Measurements from ENCODE around the gene ATG5. TPM values are rescaled to one million over a fixed set of nuclear protein-coding genes. Genes with fewer than 3 reads are reported as not detected.
A peak's percentile ranks its signal among the peaks of the same experiment; 100 is the strongest.

ATG5 gene
- polyA plus RNA-seq, 4 donors = 24.1 to 36.4 (median 33.5) TPM

DNA sequence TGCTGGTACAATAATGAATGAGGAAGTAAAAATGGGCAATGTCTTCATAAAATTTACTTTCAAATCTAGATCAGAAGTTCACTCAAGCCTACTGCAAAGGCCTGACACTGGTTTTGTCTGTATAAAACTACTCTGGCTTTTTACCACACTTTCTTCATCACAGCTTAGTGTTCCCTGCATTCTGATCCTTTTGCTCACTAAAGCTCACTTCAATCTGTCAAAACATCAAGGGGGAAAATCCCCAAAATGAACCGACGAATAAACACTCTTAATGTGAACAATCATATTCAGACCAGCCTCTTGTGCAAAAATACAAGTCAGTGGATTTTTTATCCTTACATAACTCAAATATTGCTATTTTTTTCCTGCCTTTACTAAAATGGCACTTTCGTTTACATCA lies 140.9 kb downstream of the ATG5 start:
- FAIRE-seq (no peak), DNase-seq (no peak)
- Histone ChIP-seq H3K27ac (ENCODE audit: low read depth in 1 of 3, low read length in 2 of 3) (no peak overlapping the region), H3K4me1 (ENCODE audit: control insufficient read depth in 3 of 3, insufficient read depth in 2 of 3, low read depth in 1 of 3, low read length in 2 of 3) (peaks cover 0 to 5% (median 4%) of the 10 kb centered on the region in 3 donors), H3K27me3 (ENCODE audit: control insufficient read depth in 3 of 3, insufficient read depth in 3 of 3, low read length in 3 of 3) (no peaks in the 10 kb centered on the region), H3K4me3 (ENCODE audit: low read depth in 1 of 3, low read length in 3 of 3) (no peak overlapping the region), H3K9me3 (ENCODE audit: control insufficient read depth in 2 of 2, insufficient read depth in 1 of 2, low read depth in 1 of 2, low read length in 1 of 2) (no peaks in the 10 kb centered on the region), H3K36me3 (ENCODE audit: control insufficient read depth in 3 of 3, insufficient read depth in 2 of 3, low read depth in 1 of 3, low read length in 3 of 3) (peaks cover 2 to 4% (median 2%) of the 10 kb centered on the region in 3 donors)
- 73 to 90% (median 79%) methylated on average over 3 of the region's 3 CpGs for WGBS, 3 donors

DNA sequence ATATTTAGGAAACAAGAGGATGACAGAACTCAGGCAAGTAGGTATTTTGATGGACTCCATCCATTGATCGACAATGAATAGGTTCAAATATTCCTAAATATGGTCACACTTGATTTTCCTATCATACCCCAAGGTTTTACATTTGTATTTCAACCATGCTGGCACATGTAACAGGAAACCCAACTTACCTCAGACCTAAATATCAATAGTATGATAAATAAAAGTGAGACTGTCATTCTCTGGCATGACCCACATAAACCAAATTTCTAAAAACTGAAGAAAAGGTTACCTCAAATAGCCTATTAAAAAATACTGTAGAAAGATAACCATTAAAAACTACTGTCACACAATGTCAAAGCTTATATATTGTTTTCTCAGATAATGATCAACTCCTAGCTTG lies 142.1 kb downstream of the ATG5 start:
- FAIRE-seq (no peak), DNase-seq (no peak)
- no peaks in the 10 kb centered on the region for H3K27me3 ChIP-seq (ENCODE audit: control insufficient read depth in 3 of 3, insufficient read depth in 3 of 3, low read length in 3 of 3)
- 88 to 93% (median 89%) methylated on average over 1 of the region's 1 CpG for WGBS, 3 donors
- no peak overlapping the region for H3K4me3 ChIP-seq (ENCODE audit: low read depth in 1 of 3, low read length in 3 of 3)
- H3K36me3 ChIP-seq (ENCODE audit: control insufficient read depth in 3 of 3, insufficient read depth in 2 of 3, low read depth in 1 of 3, low read length in 3 of 3) = peaks cover 2 to 4% (median 2%) of the 10 kb centered on the region in 3 donors
- H3K27ac ChIP-seq (ENCODE audit: low read depth in 1 of 3, low read length in 2 of 3) = no peak overlapping the region
- H3K4me1 ChIP-seq (ENCODE audit: control insufficient read depth in 3 of 3, insufficient read depth in 2 of 3, low read depth in 1 of 3, low read length in 2 of 3) = peaks cover 0 to 5% (median 4%) of the 10 kb centered on the region in 3 donors
- H3K9me3 ChIP-seq (ENCODE audit: control insufficient read depth in 2 of 2, insufficient read depth in 1 of 2, low read depth in 1 of 2, low read length in 1 of 2) = no peaks in the 10 kb centered on the region

DNA sequence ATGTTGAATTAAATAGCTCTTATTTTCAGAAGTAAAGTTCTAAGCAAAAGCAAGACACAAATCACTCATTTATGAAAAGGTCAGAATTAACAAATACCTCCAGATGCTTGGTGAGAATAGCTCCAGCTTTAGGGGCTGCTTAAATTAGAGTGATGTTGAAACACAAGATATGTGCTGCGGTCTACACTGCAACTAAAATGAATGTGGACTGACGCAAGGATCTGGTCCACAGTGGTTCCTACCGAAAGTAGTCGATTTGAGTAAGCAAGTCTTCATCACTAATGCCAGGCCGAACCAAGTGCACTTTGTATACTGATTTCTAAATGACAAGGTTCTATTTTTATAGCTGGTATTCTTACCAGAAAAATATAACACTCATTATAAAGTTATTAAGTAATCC lies 143.1 kb downstream of the ATG5 start:
- FAIRE-seq (no peak), DNase-seq (no peak)
- no peaks in the 10 kb centered on the region for H3K27me3 ChIP-seq (ENCODE audit: control insufficient read depth in 3 of 3, insufficient read depth in 3 of 3, low read length in 3 of 3)
- no peaks in the 10 kb centered on the region for H3K9me3 ChIP-seq (ENCODE audit: control insufficient read depth in 2 of 2, insufficient read depth in 1 of 2, low read depth in 1 of 2, low read length in 1 of 2)
- peaks cover 0 to 5% (median 4%) of the 10 kb centered on the region in 3 donors for H3K4me1 ChIP-seq (ENCODE audit: control insufficient read depth in 3 of 3, insufficient read depth in 2 of 3, low read depth in 1 of 3, low read length in 2 of 3)
- WGBS, 3 donors = 81 to 91% (median 87%) methylated on average over 5 of the region's 5 CpGs
- H3K36me3 ChIP-seq (ENCODE audit: control insufficient read depth in 3 of 3, insufficient read depth in 2 of 3, low read depth in 1 of 3, low read length in 3 of 3) = peaks cover 2 to 4% (median 2%) of the 10 kb centered on the region in 3 donors
- no peak overlapping the region for H3K4me3 ChIP-seq (ENCODE audit: low read depth in 1 of 3, low read length in 3 of 3)
- H3K27ac ChIP-seq (ENCODE audit: low read depth in 1 of 3, low read length in 2 of 3) = no peak overlapping the region

GRCh38 chr6:106181664-106182418 lies 143.7 kb downstream of the ATG5 start:
- H3K4me3 ChIP-seq (ENCODE audit: low read depth in 1 of 3, low read length in 3 of 3) = no peak overlapping the region
- no peak for FAIRE-seq
- peaks cover 2 to 4% (median 2%) of the 10 kb centered on the region in 3 donors for H3K36me3 ChIP-seq (ENCODE audit: control insufficient read depth in 3 of 3, insufficient read depth in 2 of 3, low read depth in 1 of 3, low read length in 3 of 3)
- peaks cover 0 to 9% (median 5%) of the 10 kb centered on the region in 3 donors for H3K4me1 ChIP-seq (ENCODE audit: control insufficient read depth in 3 of 3, insufficient read depth in 2 of 3, low read depth in 1 of 3, low read length in 2 of 3)
- WGBS, 3 donors = 75 to 91% (median 89%) methylated on average over 3 of the region's 3 CpGs
- H3K27ac ChIP-seq (ENCODE audit: low read depth in 1 of 3, low read length in 2 of 3) = no peak overlapping the region
- no peak for DNase-seq
- no peaks in the 10 kb centered on the region for H3K9me3 ChIP-seq (ENCODE audit: control insufficient read depth in 2 of 2, insufficient read depth in 1 of 2, low read depth in 1 of 2, low read length in 1 of 2)
- no peaks in the 10 kb centered on the region for H3K27me3 ChIP-seq (ENCODE audit: control insufficient read depth in 3 of 3, insufficient read depth in 3 of 3, low read length in 3 of 3)

DNA sequence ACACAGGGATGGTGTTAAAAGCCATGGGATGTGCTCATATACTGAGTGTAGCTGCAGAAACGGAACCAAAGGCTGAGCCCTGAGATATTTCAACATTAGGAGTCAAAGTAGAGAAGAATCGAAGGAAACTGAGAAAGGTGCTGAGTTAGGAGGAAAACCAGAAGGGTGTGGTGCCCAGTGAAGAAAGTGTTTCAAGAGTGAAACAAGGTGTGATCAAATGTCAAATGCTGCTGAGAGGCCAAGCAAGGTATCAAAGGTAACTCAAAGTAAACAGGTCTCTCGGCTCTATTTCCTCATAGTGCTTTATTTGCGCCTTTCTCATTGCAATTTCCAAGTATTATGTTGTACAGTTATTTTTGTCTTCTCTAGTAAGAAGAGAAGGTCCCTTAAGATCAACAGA lies 145.4 kb downstream of the ATG5 start:
- Histone ChIP-seq H3K4me1 (ENCODE audit: control insufficient read depth in 3 of 3, insufficient read depth in 2 of 3, low read depth in 1 of 3, low read length in 2 of 3) (peaks cover 0 to 17% (median 8%) of the 10 kb centered on the region in 3 donors), H3K27ac (ENCODE audit: low read depth in 1 of 3, low read length in 2 of 3) (peak overlapping the region in 1 of 3 donors; percentile 4), H3K36me3 (ENCODE audit: control insufficient read depth in 3 of 3, insufficient read depth in 2 of 3, low read depth in 1 of 3, low read length in 3 of 3) (no peaks in the 10 kb centered on the region), H3K27me3 (ENCODE audit: control insufficient read depth in 3 of 3, insufficient read depth in 3 of 3, low read length in 3 of 3) (no peaks in the 10 kb centered on the region), H3K4me3 (ENCODE audit: low read depth in 1 of 3, low read length in 3 of 3) (no peak overlapping the region), H3K9me3 (ENCODE audit: control insufficient read depth in 2 of 2, insufficient read depth in 1 of 2, low read depth in 1 of 2, low read length in 1 of 2) (no peaks in the 10 kb centered on the region)
- DNase-seq (peak; percentile 79 to 80), FAIRE-seq (no peak)
- WGBS, 3 donors = 28 to 64% (median 32%) methylated on average over 4 of the region's 4 CpGs

- Histone ChIP-seq H3K9me3 (ENCODE audit: control insufficient read depth in 2 of 2, insufficient read depth in 1 of 2, low read depth in 1 of 2, low read length in 1 of 2) (no peaks in the 10 kb centered on the region), H3K36me3 (ENCODE audit: control insufficient read depth in 3 of 3, insufficient read depth in 2 of 3, low read depth in 1 of 3, low read length in 3 of 3) (no peaks in the 10 kb centered on the region), H3K4me1 (ENCODE audit: control insufficient read depth in 3 of 3, insufficient read depth in 2 of 3, low read depth in 1 of 3, low read length in 2 of 3) (peaks cover 0 to 17% (median 8%) of the 10 kb centered on the region in 3 donors), H3K27ac (ENCODE audit: low read depth in 1 of 3, low read length in 2 of 3) (no peak overlapping the region), H3K27me3 (ENCODE audit: control insufficient read depth in 3 of 3, insufficient read depth in 3 of 3, low read length in 3 of 3) (no peaks in the 10 kb centered on the region), H3K4me3 (ENCODE audit: low read depth in 1 of 3, low read length in 3 of 3) (no peak overlapping the region)
- FAIRE-seq = no peak
- 46 to 68% (median 61%) methylated on average over 3 of the region's 3 CpGs for WGBS, 3 donors
- no peak for DNase-seq
Observed at GRCh38 chr6:106178900-106179299, 146.7 kb downstream of the ATG5 start.

DNA sequence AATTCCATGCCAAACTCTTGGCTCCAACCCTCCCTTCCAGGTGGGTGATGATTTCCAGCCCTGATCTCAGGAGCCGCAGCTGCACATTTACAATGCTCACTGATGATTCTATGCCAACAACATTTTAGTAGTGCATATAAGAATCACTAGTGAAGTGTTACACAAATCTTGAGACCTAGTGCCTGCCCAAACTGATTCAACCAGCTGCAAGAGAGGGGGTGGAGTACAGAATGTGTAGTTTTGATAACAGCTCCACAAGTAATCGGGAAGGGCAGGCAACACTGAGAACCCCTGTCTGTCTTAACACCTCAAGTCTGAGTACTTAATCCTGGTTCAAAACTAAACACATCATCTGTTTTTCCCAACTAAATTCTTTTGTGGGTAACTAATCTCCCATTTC lies 147.8 kb downstream of the ATG5 start:
- peaks cover 0 to 17% (median 8%) of the 10 kb centered on the region in 3 donors for H3K4me1 ChIP-seq (ENCODE audit: control insufficient read depth in 3 of 3, insufficient read depth in 2 of 3, low read depth in 1 of 3, low read length in 2 of 3)
- no peak overlapping the region for H3K4me3 ChIP-seq (ENCODE audit: low read depth in 1 of 3, low read length in 3 of 3)
- no peak for FAIRE-seq
- no peaks in the 10 kb centered on the region for H3K9me3 ChIP-seq (ENCODE audit: control insufficient read depth in 2 of 2, insufficient read depth in 1 of 2, low read depth in 1 of 2, low read length in 1 of 2)
- 77 to 85% (median 79%) methylated on average over 2 of the region's 2 CpGs for WGBS, 3 donors
- H3K27ac ChIP-seq (ENCODE audit: low read depth in 1 of 3, low read length in 2 of 3) = no peak overlapping the region
- H3K27me3 ChIP-seq (ENCODE audit: control insufficient read depth in 3 of 3, insufficient read depth in 3 of 3, low read length in 3 of 3) = no peaks in the 10 kb centered on the region
- H3K36me3 ChIP-seq (ENCODE audit: control insufficient read depth in 3 of 3, insufficient read depth in 2 of 3, low read depth in 1 of 3, low read length in 3 of 3) = no peaks in the 10 kb centered on the region
- DNase-seq = no peak

DNA sequence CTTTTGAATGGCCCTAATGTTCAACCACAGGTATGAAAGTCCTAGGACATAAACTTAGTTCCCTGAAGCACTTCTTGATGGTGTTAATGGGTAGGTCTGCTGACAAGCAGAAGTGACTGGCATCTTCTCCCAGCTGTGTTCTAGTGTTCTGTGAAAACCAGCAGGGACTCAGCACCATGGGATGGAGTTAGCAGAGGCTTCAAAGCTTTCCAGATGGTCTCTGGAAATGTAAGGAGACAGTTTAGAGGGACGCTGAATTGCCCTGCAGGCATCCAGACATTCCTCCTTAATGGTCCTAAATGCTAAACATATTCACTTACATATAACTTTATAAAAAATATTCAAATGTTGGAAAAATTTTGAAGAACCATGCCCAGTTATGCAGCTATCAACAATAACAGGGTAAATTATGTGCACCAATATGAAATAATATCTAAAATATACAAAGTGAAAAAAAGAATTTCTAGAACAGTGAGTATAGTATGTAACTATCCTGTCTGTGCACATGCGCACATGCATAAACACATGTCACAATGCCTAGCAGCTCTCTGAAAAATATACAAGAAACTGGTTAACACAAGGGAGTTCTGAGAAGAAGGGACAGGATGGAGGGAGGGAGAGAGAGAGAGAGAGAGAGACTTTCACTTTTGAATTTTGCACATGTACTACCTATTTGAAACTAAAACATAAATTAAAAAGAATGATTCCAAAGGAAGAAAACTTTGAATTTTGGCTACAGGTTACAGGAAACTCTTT lies 152.3 kb downstream of the ATG5 start:
- Histone ChIP-seq H3K4me3 (ENCODE audit: low read depth in 1 of 3, low read length in 3 of 3) (no peak overlapping the region), H3K36me3 (ENCODE audit: control insufficient read depth in 3 of 3, insufficient read depth in 2 of 3, low read depth in 1 of 3, low read length in 3 of 3) (no peaks in the 10 kb centered on the region), H3K27me3 (ENCODE audit: control insufficient read depth in 3 of 3, insufficient read depth in 3 of 3, low read length in 3 of 3) (no peaks in the 10 kb centered on the region), H3K9me3 (ENCODE audit: control insufficient read depth in 2 of 2, insufficient read depth in 1 of 2, low read depth in 1 of 2, low read length in 1 of 2) (no peaks in the 10 kb centered on the region), H3K27ac (ENCODE audit: low read depth in 1 of 3, low read length in 2 of 3) (no peak overlapping the region), H3K4me1 (ENCODE audit: control insufficient read depth in 3 of 3, insufficient read depth in 2 of 3, low read depth in 1 of 3, low read length in 2 of 3) (peaks cover 0 to 13% (median 3%) of the 10 kb centered on the region in 3 donors)
- FAIRE-seq = no peak
- 74 to 87% (median 85%) methylated on average over 2 of the region's 2 CpGs for WGBS, 3 donors
- no peak for DNase-seq
